ENCODE data around the gene MXD4. TPM values are rescaled to one million over a fixed set of nuclear protein-coding genes. Genes with fewer than 3 reads are reported as not detected.
A peak's percentile ranks its signal among the peaks of the same experiment; 100 is the strongest.

Gene MXD4
- total RNA-seq, 1 donor from 2014 or later = 22.7 TPM

DNA sequence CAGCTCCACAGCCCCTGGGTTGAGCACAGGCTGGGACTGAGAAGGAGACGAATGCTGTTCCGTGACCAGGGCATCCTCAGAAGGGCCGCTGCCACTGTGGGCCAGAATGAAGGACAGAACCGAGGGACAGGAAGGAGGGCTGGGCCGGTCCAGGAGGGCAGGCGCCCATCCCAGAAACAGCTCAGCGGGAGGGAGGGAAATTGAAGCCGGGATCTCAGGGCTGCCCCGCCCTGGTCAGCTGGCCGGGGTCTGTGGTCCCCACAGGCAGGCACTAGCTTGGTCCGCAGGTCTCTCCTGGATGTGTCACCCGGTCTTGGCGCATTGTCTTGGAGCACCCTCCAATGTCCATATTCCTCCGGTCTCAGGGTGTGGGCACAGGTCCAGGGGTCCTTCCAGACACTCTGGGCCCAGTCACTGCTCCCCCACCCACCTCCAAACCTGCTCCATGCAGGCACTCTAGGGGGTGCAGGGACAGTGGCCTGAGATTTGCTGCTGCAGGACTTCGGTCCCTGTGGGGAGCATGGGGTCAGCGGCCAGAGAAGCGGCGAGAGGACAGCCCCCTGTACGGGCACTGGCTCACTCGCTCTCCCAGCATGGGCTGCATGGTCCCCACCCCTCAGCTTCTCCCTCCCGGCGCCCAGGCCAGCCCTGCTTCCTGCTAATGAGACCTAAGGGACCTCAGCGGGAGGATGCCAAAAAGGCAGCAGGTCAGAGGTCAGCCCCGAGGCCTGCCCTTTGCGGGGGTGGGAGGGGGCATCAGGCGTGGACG is 23.9 kb upstream of the MXD4 start:
- TF ChIP-seq EZH2 (IDR thresholded peaks at IDR 0.05) (no peak), EZH2phosphoT487 (IDR thresholded peaks at IDR 0.05) (no peak)
- TF ChIP-seq, protein P1, sequence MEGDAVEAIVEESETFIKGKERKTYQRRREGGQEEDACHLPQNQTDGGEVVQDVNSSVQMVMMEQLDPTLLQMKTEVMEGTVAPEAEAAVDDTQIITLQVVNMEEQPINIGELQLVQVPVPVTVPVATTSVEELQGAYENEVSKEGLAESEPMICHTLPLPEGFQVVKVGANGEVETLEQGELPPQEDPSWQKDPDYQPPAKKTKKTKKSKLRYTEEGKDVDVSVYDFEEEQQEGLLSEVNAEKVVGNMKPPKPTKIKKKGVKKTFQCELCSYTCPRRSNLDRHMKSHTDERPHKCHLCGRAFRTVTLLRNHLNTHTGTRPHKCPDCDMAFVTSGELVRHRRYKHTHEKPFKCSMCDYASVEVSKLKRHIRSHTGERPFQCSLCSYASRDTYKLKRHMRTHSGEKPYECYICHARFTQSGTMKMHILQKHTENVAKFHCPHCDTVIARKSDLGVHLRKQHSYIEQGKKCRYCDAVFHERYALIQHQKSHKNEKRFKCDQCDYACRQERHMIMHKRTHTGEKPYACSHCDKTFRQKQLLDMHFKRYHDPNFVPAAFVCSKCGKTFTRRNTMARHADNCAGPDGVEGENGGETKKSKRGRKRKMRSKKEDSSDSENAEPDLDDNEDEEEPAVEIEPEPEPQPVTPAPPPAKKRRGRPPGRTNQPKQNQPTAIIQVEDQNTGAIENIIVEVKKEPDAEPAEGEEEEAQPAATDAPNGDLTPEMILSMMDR (IDR thresholded peaks at IDR 0.05) = no peak
- Histone ChIP-seq H3K79me2 (ENCODE audit: low read depth) (no peaks in the 10 kb centered on the region), H4K20me1 (ENCODE audit: low read depth) (no peaks in the 10 kb centered on the region), H3K4me2 (peak overlapping the region; percentile 27), H3K27me3 (no peaks in the 10 kb centered on the region), H3K4me3 (no peak overlapping the region), H3K36me3 (no peaks in the 10 kb centered on the region), H2AFZ (replicated peaks) (no peak overlapping the region), H3F3A (ENCODE audit: low read depth) (no peaks in the 10 kb centered on the region), H3K4me1 (peaks cover 19% of the 10 kb centered on the region), H3K9me3 (ENCODE audit: low read depth) (no peaks in the 10 kb centered on the region), H3K9ac (no peak overlapping the region), H3K27ac (no peak overlapping the region)
- no peak overlapping the region for H3K27ac Mint-ChIP-seq
- H3K27me3 Mint-ChIP-seq (ENCODE audit: insufficient read depth, low read depth) = peaks cover 13% of the 10 kb centered on the region
- peaks cover 12% of the 10 kb centered on the region for H3K4me1 Mint-ChIP-seq
- DNase-seq (ENCODE audit: low spot score) = no peak
- H3K9me3 Mint-ChIP-seq = peaks cover 3% of the 10 kb centered on the region
- H3K4me3 Mint-ChIP-seq = no peak overlapping the region
- no peaks in the 10 kb centered on the region for H3K36me3 Mint-ChIP-seq

GRCh38 chr4:2284934-2285612 is 23.2 kb upstream of the MXD4 start:
- no peak overlapping the region for H3K27ac Mint-ChIP-seq
- Histone ChIP-seq H3K27ac (no peak overlapping the region), H3K4me2 (no peak overlapping the region)

GRCh38 chr4:2284161-2284933 is 22.4 kb upstream of the MXD4 start:
- H3K27me3 Mint-ChIP-seq (ENCODE audit: insufficient read depth, low read depth) = peaks cover 11% of the 10 kb centered on the region

More at GRCh38 chr4:2284934-2285612, 23.2 kb upstream of the MXD4 start:
- Histone ChIP-seq H3K9me3 (ENCODE audit: low read depth) (no peaks in the 10 kb centered on the region), H3K9ac (no peak overlapping the region), H3K4me1 (peaks cover 19% of the 10 kb centered on the region), H4K20me1 (ENCODE audit: low read depth) (no peaks in the 10 kb centered on the region), H3K27me3 (no peaks in the 10 kb centered on the region), H3K4me3 (no peak overlapping the region), H3K36me3 (no peaks in the 10 kb centered on the region), H2AFZ (replicated peaks) (no peak overlapping the region), H3K79me2 (ENCODE audit: low read depth) (no peaks in the 10 kb centered on the region), H3F3A (ENCODE audit: low read depth) (no peaks in the 10 kb centered on the region)
- Mint-ChIP-seq H3K4me3 (no peak overlapping the region), H3K9me3 (peaks cover 3% of the 10 kb centered on the region), H3K36me3 (no peaks in the 10 kb centered on the region), H3K27me3 (ENCODE audit: insufficient read depth, low read depth) (peaks cover 13% of the 10 kb centered on the region), H3K4me1 (peaks cover 12% of the 10 kb centered on the region)
- TF ChIP-seq EZH2phosphoT487 (IDR thresholded peaks at IDR 0.05) = no peak
- no peak for TF ChIP-seq EZH2 (IDR thresholded peaks at IDR 0.05)
- TF ChIP-seq, protein P1 (IDR thresholded peaks at IDR 0.05) = no peak
- DNase-seq (ENCODE audit: low spot score) = no peak

More at GRCh38 chr4:2284161-2284933, 22.4 kb upstream of the MXD4 start:
- Mint-ChIP-seq H3K4me3 (no peak overlapping the region), H3K4me1 (peaks cover 12% of the 10 kb centered on the region), H3K9me3 (peaks cover 3% of the 10 kb centered on the region), H3K36me3 (no peaks in the 10 kb centered on the region), H3K27ac (no peak overlapping the region)
- Histone ChIP-seq H3K79me2 (ENCODE audit: low read depth) (no peaks in the 10 kb centered on the region), H3K36me3 (no peaks in the 10 kb centered on the region), H3K27ac (no peak overlapping the region), H3F3A (ENCODE audit: low read depth) (no peaks in the 10 kb centered on the region), H3K4me1 (peaks cover 19% of the 10 kb centered on the region), H4K20me1 (ENCODE audit: low read depth) (no peaks in the 10 kb centered on the region), H3K9ac (no peak overlapping the region), H3K4me3 (no peak overlapping the region), H3K9me3 (ENCODE audit: low read depth) (no peaks in the 10 kb centered on the region), H3K27me3 (no peaks in the 10 kb centered on the region), H2AFZ (replicated peaks) (no peak overlapping the region), H3K4me2 (no peak overlapping the region)
- DNase-seq (ENCODE audit: low spot score) = no peak
- TF ChIP-seq EZH2 (IDR thresholded peaks at IDR 0.05) (no peak), EZH2phosphoT487 (IDR thresholded peaks at IDR 0.05) (no peak)

All from neural progenitor cell (in vitro differentiated cells).